Stimulated activated CD4-positive, alpha-beta T cell treated with anti-CD3 and anti-CD28 coated beads, Interleukin-1b, Interleukin-23, amount 100 ng/mL, for 48 hours (primary cell): ENCODE measurements around the gene BRSK2.
"Not testable (repeated sequence)": the region's sequence is repeated elsewhere in the genome, so short reads cannot be mapped to it uniquely, and the experiment has no call there.

ENCODE experiments used
- DNase-seq: peaks from one replicate; pipeline ENCODE4 v3.0.0-alpha.2; 2020

The BRSK2 gene

DNA sequence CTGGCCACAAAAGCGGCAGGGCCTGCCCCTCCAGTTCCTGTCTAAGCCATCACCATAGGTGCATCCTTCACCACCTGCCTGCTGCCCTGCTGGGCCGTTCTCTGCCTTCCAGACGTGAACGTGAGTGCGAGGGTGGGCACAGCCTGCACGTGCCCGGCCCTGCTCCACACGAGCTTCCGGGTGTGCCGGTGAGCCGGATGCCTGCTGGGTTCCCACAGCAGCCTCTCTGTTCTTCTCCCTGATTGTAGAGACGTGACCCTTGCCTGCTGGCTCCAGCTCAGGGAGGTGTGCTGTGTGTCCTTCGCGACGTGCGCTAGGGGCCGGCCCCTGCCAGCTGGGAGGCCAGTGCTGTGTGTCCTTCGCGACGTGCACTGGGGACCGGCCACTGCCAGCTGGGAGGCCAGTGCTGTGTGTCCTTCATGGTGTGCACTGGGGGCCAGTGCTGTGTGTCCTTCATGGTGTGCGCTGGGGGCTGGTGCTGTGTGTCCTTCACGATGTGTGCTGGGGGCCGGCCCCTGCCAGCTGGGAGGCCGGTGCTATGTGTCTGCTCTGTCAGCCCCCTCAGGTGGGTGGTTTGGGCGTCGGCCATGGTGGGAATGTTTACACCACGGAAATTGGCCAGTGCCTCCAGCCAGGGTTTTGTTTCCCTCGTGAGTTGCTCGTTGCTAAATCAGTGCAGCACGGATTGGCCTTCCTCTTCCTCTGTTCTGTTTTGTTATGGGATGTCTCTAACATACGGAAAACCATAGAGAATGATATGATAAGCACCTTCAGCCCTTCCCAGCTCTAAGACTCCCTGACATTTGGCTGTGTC lies 35.4 kb upstream of the BRSK2 start:
- DNase-seq: no peak

DNA sequence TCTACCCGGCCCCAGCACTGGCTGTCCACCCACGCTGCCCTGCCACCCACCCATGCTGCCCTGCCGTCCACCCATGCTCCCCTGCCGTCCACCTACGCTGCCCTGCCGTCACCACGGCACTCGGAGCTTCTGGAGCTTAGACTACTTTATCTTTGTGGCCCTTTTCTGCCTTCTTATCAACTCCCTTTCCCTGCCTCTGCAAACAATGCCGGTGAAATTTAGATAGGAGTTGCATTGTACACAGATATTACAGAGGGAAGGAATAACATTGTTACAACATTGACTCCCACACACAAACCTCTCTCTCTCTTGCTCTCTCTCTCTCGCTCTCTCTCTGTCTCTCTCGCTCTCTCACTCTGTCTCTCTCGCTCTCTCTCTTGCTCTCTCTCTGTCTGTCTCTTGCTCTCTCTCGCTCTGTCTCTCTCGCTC lies 33.7 kb upstream of the BRSK2 start:
- DNase-seq: no peak

DNA sequence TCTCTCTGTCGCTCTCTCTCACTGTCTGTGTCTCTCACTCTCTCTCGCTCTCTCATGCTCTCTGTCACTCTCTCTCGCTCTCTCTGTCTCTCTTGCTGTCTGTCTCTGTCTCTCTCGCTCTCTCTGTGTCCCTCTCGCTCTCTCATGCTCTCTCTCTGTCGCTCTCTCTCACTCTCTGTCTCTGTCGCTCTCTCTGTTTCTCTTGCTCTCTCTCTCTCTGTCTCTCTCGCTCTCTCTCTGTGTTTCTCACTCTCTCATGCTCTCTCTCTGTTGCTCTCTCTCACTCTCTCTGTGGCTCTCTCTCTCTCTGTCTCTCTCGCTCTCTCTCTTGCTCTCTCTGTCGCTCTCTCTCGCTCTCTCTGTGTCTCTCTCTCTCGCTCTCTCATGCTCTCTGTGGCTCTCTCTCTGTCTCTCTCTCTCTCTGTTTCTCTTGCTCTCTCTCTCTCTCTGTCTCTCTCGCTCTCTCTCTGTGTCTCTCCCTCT lies 33.2 kb upstream of the BRSK2 start:
- DNase-seq: no peak

DNA sequence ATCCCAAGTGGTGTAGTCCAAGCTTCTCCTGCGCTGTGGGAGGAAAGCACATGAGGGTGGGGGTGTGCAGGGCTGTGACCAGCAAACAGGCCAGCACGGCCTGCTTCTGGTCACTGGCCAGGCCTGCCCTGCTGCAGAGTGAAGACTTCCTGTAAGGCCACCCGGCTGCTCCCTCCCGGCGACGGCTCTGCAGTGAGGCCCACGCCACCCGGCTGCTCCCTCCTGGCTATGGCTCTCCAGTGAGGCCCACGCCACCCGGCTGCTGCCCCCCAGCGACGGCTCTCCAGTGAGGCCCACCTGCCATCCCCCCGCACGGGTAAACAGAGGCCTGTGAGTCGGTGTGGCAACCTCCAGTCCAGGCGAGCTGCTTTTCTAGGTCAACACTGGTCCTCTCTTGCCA lies 31.4 kb upstream of the BRSK2 start:
- no peak for DNase-seq

DNA sequence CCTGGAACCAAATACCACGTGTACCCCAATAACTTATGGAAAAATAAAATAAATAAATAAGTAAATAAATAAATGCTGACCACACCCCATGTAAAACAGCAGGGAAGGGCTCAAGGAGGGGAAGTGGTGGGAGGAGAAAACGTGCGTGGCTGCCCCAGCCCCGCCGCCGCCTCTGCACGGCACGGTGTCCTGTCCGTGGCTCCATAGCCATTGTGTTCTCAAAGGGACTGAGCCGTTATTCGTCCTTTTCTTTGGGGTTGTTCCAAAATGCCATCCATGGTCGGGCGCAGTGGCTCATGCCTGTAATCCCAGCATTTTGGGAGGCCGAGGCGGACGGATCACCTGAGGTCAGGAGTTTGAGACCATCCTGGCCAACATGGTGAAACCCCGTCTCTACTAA lies 30.8 kb upstream of the BRSK2 start:
- DNase-seq: not testable (repeated sequence)

DNA sequence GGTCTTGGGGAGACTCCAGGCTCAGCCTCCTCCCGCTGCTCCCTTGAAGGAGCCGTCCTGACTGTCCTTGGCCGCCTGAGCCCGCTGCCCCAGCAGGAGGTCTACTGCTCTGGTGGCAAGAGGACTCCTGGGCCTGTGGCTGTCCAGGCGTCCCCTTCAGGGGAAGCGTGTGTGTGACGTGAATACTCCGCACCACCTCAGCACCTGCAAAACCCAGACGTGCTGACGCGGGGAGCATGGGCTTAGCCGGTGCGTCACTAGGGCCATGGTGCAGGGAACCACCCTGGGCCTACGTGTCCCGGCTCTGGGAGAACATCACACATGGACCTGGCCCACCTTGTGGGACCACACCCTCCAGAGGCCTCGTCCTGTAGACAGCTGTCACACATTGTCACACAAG lies 30.2 kb upstream of the BRSK2 start:
- DNase-seq: no peak

DNA sequence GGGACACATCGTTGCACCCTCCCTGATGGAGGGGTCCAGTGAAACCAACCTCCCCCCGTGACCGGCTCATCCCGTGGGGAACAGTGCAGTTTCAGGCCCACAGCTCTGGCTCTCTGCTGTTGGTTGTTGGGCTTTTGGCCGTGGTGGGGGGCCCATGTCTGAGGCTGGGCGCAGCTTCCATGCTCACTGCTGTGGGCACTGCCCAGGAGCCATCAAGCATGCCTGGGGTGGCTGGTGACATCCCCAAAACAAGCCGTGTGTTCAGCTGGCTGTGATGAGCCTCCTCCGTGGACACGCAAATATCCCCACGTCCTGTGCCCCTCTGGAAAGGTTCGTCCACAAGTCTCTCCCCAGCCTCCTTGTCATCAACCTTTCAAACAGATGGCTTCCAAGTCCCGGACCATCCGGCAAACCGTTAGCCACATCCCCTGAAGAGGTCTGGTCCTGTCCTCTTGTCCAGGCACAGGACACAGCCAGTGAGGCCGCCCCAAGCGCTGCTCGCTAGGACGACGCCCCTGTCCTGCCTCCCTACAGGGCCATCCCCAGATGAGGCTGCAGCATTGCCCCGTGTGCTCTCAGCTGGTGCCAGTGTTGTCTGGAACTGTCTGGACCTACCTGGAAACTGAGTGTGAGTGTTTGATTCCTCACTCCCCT lies 29.4 kb upstream of the BRSK2 start:
- DNase-seq: no peak

DNA sequence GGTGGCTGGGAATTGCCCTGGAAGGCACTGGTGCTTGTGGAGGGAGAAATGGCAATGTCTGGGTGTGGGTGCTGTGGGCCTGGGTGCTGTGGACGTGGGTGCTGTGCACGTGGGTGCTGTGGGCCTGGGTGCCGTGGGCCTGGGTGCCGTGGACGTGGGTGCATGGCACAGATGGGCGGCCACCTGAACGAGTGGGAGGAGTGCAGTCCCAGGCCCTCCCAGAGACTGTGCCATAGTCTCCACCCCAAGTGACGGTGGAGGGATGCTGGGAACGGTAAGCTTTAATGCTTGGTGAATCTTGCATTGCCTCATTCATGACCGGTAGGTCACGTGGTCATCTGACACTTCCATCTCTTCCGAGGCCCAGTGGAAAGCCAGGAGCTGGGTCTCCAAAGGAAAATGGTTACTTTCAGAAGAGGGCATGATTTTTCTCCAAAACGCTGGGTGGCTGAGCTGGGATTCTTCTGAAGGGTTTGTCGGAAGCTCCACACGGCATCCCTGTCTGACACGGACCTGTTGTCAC lies 28.8 kb upstream of the BRSK2 start:
- DNase-seq: no peak

DNA sequence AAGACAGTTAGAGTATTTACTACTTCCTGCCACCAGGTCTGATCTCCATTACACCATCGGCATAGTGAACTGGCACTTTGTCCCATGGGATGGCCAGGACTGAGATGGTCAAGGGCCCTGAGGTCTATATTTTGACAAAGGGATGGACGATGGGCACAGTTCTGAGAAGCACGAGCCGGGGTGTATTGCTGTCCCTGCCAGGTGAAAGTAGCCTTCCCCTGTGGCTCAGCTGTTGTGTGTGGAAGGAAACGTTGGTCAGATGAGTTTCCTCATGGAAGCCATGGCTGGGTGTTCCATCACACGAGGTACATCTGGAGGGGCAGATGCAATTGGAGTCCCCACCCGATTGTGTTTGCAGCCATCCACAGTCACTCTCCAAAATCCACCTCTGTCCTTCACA lies 27.9 kb upstream of the BRSK2 start:
- DNase-seq: no peak

DNA sequence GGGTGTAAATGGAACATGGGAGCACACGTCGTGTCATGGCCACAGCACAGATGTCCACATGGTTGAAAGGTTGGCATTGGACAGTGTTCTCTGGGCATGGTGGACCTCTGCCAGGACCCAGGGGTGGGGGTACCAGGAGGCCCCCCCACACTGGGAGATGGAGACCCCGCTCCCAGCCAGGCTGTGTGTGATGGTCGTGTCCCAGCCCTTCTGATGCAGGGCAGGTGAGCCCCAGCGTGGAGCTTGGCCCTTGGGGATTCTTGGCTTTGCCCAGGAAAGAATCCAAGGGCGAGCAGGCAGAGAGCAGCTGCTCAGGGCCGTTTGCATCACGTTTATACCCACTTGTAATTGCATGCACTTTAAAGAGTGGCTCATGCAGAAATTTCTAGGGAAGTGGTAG lies 22.0 kb upstream of the BRSK2 start:
- no peak for DNase-seq

DNA sequence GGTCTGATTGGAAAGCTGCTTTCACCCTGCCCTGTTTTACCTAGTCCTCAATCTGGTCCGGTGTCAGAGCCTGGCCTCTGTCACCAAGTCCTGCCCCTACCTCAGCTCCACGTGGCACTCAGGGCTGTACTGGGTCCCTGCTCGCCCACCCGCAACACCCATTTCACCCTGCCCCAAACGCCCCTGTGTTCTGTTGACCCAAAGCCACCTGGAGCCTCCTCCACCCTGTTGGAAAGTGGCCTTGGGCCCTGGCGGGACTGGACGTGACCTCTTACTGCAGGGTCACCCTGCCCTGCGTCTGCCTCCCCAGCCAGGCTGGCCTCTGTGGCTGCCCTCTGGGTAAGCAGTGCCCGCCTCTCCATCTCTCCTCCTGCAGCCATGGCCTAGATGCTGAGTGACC lies 21.5 kb upstream of the BRSK2 start:
- no peak for DNase-seq

DNA sequence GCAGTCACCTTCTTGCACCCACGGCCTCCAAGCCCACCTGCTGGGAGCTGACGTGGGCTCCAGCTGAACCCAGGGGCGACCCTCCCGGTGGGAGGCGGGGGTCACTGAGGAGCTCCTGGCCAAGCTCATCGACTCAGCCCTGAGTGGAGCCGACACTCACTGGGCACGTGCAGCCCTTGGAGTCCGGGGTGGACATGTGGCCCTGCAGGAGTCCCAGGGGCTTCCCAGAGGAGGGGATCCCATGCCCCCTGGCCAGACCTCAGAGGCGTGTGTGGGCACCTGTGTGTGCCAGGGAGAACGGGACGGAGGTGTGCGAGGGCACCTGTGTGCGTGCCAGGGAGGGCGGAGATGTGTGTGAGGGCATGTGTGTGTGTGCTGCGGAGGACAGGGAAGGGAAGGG lies 20.8 kb upstream of the BRSK2 start:
- no peak for DNase-seq

DNA sequence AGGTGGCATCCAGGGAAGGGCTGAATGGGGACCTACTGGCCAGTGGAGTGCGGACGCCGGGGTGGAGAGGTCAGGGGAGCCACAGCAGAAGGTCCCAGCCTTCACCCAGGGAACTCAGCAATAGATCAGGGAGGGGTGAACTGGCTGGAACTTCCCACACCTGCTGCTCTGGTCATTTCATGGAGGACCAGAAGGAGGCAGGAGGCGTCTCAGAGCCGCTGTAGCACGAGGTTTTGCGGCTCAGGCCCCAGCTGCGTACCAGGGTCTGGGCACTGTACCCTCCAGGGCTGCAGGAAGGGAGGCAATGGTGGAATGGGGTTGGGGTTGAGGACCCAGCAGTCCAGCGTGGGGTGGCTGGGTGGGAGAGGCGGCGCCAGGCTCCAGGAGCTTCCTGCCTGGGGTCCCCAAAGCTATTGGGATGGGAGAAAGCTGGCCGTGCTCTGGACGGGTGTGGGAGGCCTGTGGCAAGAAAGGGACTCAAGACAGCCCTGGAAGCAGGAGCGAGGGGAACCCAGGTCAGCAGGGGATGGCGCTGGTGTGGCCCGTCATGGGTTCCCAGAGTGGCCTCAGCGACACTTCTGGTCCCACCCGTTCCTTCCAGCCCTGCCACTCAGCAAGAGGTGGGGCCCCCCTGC lies 20.2 kb upstream of the BRSK2 start:
- DNase-seq: no peak

DNA sequence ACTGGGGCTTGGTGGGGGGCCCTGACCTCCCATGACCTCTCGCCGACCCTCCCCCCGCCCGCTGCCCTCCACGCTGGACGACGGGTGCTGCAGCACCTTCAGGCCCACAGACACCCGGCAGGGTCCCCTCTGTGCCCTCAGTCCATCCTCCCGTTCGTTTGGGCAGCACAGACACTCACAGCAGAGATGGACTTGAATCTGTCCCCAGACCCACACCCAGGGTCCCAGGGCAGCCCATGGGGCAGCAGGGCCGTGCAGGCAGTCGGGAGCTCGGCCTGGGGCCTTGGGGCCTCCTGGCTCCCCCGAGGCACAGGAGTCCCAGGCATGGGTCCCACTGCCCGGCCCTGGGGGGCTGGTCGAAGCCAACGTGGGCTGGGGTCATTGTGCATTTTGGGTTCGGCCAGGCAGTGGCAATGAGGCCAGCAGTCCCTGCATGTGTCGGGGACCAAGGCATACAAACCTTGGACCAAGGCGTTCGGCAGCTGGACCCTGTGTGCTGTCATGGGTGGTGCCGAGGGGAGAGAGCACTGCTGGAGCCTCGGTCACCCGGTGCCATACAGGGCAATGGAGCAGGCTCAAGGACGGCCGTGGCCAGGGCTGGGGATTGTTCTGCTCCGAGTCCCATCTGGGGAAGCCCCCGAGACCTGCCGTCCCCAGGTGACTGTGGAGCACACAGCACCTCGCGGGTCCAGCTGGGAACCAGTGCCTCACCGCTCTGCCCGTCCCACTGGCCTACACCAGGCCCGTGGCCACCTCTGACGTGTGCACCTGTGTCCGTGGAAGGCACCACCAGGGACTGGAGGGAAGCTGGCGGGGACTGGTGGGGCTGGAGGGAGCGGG lies 19.3 kb upstream of the BRSK2 start:
- no peak for DNase-seq

DNA sequence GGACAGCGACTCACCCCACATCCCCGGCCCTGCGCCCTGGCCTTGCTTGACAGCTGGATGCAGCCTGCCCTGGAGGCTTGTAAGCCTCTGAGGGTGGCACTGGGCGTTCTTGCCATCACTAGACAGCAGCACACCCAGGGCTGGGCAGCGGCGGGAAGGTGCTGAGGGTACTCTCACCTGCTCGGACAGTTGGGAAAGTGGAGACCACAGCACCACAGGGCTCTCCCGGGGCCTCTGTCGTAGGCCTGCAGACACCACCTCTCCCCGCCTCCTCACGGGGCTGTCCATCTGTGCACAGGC lies 18.8 kb upstream of the BRSK2 start:
- no peak for DNase-seq

DNA sequence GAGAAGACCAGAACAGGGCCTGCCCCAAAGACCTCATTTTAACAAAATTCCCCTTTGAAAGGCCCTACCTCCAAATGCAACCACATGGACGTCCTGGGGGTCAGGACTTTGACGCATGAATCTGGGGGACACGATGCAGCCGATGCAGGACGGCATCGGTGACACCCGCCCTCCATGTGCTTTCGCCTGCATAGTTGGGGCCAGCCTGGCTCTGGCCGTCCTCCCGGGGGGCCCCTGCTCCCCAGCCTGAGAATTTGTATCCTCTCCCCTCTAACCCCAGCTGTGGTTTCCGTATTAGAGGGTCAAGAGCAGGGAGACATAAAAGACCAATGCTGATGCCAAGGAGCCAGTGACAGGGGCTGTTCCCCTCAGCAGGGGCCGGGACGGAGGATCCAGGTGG lies 18.4 kb upstream of the BRSK2 start:
- no peak for DNase-seq

DNA sequence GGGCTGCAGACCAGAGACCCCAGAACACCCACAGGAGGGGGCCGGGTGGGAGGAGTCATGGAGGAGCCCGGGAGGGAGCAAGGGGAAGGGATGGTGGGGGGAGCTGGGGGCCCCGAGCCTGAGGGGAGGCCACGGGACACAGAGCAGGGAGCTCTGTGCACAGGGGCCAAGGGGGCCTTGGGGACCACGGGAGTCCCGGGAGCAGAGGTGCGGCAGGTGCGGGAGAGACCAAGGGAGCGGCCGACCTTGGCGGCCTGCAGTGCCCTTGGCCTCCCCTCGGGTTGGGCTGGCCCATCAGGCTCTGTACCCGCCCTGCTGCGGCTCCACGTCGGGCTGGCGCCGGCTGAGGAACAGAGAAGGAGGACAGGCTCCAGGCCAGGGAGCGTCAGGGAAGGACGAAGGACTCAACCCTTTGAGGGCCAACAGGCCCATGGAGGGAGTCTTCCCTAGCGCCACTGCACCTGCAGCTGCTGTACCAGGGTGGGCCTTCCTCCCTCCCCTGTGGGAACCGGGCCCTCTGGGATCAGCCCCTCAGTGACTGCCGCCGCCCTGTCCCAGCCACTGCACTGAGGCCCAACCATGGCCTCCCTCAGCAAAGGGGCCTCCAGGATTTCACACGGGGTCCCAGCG lies 17.8 kb upstream of the BRSK2 start:
- DNase-seq: no peak

DNA sequence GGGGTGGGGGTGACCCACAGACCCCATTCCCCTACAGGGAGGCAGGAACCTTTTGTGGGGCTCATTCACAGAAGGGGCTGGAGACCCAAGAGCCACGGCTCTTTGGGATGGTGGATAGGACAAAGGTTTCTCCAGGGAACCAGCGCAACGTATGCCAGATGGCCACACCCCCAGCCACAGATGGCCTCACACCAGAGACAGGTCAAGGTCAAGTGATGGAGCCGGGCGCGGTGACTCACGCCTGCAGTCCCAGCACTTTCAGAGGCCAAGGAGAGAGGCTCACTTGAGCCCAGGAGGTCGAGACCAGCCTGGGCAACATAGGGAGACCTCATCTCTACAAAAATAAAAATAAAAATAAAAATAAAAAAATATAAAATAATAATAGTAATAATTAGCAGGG lies 17.1 kb upstream of the BRSK2 start:
- DNase-seq: no peak

DNA sequence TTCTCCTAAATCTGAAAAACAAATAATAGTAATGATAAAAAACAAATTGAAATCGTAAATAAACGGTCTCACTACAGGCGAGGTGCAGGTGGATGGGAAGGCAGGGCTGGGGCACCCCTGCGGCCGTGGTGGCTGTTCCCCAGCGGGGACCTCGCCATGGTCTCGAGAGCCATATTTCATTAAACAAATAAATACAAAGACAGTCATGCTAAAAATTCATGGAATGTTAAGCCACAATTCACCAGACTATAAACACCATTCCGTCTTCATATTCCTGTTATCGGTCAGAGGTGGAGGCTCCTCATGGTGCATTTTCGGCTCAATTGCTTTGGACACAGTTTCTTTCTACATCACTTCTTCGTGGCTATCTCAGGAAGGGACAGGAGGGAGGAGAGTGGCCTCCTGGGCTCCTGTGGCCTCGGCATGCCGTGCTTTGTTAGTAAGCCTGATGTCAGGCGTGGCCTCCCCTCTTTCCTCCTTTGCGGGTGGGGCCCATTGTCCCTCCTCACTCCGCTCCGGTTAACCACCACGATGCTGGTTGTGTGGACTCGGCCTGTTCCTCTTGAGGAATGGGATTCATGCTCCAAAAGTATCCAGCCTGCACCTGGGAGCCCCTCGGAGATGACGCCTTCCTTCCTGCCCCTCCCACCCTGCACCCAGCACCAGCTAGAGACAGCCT lies 16.1 kb upstream of the BRSK2 start:
- no peak for DNase-seq

DNA sequence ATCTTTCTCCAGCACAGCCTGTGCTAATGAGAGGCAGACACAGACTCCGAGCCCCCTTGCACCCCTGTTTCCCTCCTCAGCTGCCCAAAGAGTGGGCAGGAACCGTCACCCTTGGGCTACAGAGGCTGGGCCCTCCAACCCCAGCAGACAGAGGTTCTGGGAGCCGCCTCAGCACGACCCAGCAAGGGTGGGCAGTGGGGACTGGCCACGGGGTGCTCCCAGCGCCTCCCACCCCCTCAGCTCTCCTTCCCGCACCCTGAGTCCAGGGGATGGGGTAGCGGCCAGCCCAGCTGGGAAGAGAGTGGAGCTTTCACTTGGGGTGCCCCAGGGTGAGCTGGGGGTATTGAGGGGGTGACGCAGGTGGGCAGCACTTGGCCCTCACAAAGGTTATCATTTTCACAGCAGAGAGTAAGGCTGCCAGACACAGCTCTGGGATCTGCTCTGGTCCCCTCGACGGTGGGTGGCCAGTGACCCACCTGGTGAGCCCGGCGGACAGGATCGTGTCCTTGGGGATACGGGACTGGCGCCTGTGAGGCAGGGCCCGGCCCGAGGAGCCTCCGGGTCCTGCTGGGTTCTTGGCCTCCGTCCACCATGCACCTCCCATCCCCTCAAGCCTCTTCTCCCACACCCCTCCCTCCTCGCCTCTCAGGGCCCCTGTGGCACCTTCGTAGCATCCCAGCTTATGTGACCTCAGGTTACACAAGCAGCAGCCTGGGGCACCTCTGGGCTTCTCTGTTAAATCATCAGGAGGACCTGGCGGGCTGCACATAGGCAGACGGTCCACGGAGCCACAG lies 14.4 kb upstream of the BRSK2 start:
- DNase-seq: no peak

DNA sequence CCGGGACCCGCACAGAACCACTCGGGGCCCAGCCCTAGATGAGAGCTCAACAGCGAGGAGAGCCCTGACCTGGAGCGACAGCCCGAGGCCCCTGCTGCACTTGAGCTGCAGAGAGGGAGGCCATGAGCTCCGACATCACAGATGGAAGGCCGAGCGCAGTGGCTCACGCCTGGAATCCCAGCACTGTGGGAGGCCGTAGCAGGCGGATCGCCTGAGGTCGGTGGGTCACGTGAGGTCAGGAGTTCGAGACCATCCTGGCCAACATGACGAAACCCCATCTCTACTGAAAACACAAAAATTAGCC lies 13.8 kb upstream of the BRSK2 start:
- DNase-seq: no peak
